Endodermal cell (in vitro differentiated cells): Measurements from ENCODE around the gene ARHGAP12. TPM values are rescaled to one million over a fixed set of nuclear protein-coding genes. Genes with fewer than 3 reads are reported as not detected.

Source experiments
- DNase-seq: peaks from one replicate; pipeline ENCODE4 v3.0.0-alpha.2; 2017
- H3K27ac ChIP-seq: 2 replicates; pipeline ENCODE4 v1.5.1; 2013; ENCODE audit warnings: mild to moderate bottlenecking, low read depth, low read length, moderate library complexity
- H3K27me3 ChIP-seq: 2 replicates; pipeline ENCODE4 v1.6.1; 2013; ENCODE audit warnings: mild to moderate bottlenecking, low read length, moderate library complexity; ENCODE audit not compliant: insufficient read depth, control insufficient read depth, poor library complexity, severe bottlenecking
- H3K36me3 ChIP-seq: 2 replicates; pipeline ENCODE4 v1.7.0; 2013; ENCODE audit warnings: mild to moderate bottlenecking, low read length, moderate library complexity; ENCODE audit not compliant: control insufficient read depth, insufficient read depth
- H3K4me1 ChIP-seq: one replicate; pipeline ENCODE4 v1.7.0; 2013; ENCODE audit warnings: low read length; ENCODE audit not compliant: control insufficient read depth, insufficient read depth
- H3K4me3 ChIP-seq: 2 replicates; pipeline ENCODE4 v1.5.1; 2013; ENCODE audit warnings: mild to moderate bottlenecking, low read length, moderate library complexity
- H3K9ac ChIP-seq: 2 replicates; pipeline ENCODE4 v1.6.1; 2013; ENCODE audit warnings: mild to moderate bottlenecking, low read length, moderate library complexity; ENCODE audit not compliant: poor library complexity, severe bottlenecking; ENCODE audit errors: extremely low read depth
- H3K9me3 ChIP-seq: 2 replicates; pipeline ENCODE4 v1.6.1; 2013; ENCODE audit warnings: mild to moderate bottlenecking, low read length, moderate library complexity; ENCODE audit not compliant: control insufficient read depth
- H3K27ac Mint-ChIP-seq: 2 replicates; pipeline ENCODE4 v1.8.0; 2020; ENCODE audit warnings: mixed read lengths
- H3K27me3 Mint-ChIP-seq: 2 replicates; pipeline ENCODE4 v1.8.0; 2021; ENCODE audit warnings: mild to moderate bottlenecking, mixed read lengths; ENCODE audit not compliant: insufficient read depth
- H3K36me3 Mint-ChIP-seq: 2 replicates; pipeline ENCODE4 v1.8.0; 2020; ENCODE audit warnings: low read depth, mixed read lengths
- H3K4me1 Mint-ChIP-seq: 2 replicates; pipeline ENCODE4 v1.8.0; 2020; ENCODE audit warnings: mixed read lengths
- H3K4me3 Mint-ChIP-seq: 2 replicates; pipeline ENCODE4 v1.8.0; 2020; ENCODE audit warnings: mild to moderate bottlenecking, moderate library complexity, mixed read lengths
- H3K9me3 Mint-ChIP-seq: 2 replicates; pipeline ENCODE4 v1.8.0; 2020; ENCODE audit warnings: mild to moderate bottlenecking, mixed read lengths
- WGBS, 2 experiments: methylation state at CpG; one replicate each; pipeline versions ENCODE4 v1.1.5 to v1.1.7; 2013; ENCODE audit warnings: missing lambda C conversion rate in 2 of 2, mixed read lengths in 1 of 2; ENCODE audit not compliant: insufficient coverage in 1 of 2, insufficient read length in 1 of 2; 5-methylcytosine and 5-hydroxymethylcytosine counted together
- total RNA-seq, 2 donors: library from RNA; stranded (reverse); fragmentation: NEBNext Ultra II Directional in 1 of 2; extraction: Animal tissue kit (Norgen Biotek cat#: 25700) in 1 of 2; gene quantifications; 2 replicates in 1 of 2; 3 replicates in 1 of 2; pipeline ENCODE4 v1.2.1, GENCODE V29; 2021
- TF ChIP-seq, protein P1 (sequence below): fragments of 200-600 bp; sonication (generic); conservative IDR thresholded peaks from 2 replicates; pipeline ENCODE4 v1.5.0; 2021; ENCODE audit warnings: antibody characterized with exemption, mild to moderate bottlenecking

ARHGAP12 gene
- total RNA-seq, 2 donors from 2014 or later, result 49.6 to 49.8 TPM

DNA sequence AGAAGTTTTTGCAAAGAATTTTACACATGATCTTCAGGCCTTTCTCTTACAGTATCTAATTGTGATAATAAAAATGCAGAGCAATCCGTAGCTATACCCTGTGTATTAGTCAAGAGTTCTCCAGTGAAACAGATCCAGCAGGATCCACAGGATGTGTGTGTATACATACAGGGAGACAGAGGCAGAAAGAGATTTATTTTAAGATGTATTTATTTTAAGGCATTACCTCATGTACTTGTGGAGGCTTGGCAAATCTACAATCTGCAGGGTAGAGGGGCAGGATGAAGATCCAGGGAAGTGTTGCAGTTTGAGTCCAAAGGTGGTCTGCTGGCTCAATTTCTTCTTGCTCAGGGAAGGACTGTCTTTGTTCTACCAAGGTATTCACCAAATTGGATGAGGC lies 41.7 kb downstream of the ARHGAP12 start:
- peaks cover 12% of the 10 kb centered on the region for H3K36me3 Mint-ChIP-seq
- Histone ChIP-seq H3K36me3 (peaks cover 7% of the 10 kb centered on the region), H3K4me1 (peaks cover 7% of the 10 kb centered on the region), H3K9ac (no peak overlapping the region), H3K27ac (no peak overlapping the region), H3K27me3 (no peaks in the 10 kb centered on the region), H3K9me3 (no peaks in the 10 kb centered on the region), H3K4me3 (no peak overlapping the region)
- H3K27me3 Mint-ChIP-seq, result no peaks in the 10 kb centered on the region
- no peak overlapping the region for H3K4me3 Mint-ChIP-seq
- TF ChIP-seq, protein P1, sequence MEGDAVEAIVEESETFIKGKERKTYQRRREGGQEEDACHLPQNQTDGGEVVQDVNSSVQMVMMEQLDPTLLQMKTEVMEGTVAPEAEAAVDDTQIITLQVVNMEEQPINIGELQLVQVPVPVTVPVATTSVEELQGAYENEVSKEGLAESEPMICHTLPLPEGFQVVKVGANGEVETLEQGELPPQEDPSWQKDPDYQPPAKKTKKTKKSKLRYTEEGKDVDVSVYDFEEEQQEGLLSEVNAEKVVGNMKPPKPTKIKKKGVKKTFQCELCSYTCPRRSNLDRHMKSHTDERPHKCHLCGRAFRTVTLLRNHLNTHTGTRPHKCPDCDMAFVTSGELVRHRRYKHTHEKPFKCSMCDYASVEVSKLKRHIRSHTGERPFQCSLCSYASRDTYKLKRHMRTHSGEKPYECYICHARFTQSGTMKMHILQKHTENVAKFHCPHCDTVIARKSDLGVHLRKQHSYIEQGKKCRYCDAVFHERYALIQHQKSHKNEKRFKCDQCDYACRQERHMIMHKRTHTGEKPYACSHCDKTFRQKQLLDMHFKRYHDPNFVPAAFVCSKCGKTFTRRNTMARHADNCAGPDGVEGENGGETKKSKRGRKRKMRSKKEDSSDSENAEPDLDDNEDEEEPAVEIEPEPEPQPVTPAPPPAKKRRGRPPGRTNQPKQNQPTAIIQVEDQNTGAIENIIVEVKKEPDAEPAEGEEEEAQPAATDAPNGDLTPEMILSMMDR, result no peak
- 96% methylated on average over 1 of the region's 1 CpG; no CpG with 5 or more reads in 1 of the 2 experiments for WGBS, 2 experiments
- peak overlapping the region; percentile 45 for H3K27ac Mint-ChIP-seq
- no peaks in the 10 kb centered on the region for H3K9me3 Mint-ChIP-seq
- DNase-seq, result no peak
- peaks cover 53% of the 10 kb centered on the region for H3K4me1 Mint-ChIP-seq

DNA sequence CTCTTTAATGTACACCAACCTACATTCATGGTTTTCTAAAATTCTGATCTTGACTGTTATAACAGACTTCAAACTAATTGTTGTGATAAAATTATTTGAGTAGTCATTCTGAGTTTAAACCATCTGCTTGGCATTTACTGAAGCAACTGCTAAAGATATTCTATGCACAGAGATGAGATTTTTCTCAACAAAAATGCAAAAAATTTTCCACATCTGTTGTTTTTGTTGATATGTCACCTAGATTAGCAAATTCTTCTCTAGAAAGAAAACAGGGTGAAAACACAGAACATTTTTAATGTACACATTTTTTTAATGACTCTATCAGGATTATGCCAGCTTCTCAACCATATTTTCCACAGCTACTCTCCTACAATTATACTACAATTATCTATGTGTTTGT lies 42.7 kb downstream of the ARHGAP12 start:
- no peaks in the 10 kb centered on the region for H3K27me3 ChIP-seq
- Mint-ChIP-seq H3K27me3 (no peaks in the 10 kb centered on the region), H3K4me1 (peaks cover 45% of the 10 kb centered on the region), H3K9me3 (no peaks in the 10 kb centered on the region), H3K4me3 (no peak overlapping the region), H3K27ac (no peak overlapping the region), H3K36me3 (peaks cover 15% of the 10 kb centered on the region)
- peaks cover 7% of the 10 kb centered on the region for H3K4me1 ChIP-seq
- peaks cover 11% of the 10 kb centered on the region for H3K36me3 ChIP-seq
- no peak for DNase-seq
- H3K9me3 ChIP-seq, result no peaks in the 10 kb centered on the region
- no peak overlapping the region for H3K27ac ChIP-seq
- H3K4me3 ChIP-seq, result peak overlapping the region; percentile 26
- H3K9ac ChIP-seq, result no peak overlapping the region
- TF ChIP-seq, protein P1, result no peak

DNA sequence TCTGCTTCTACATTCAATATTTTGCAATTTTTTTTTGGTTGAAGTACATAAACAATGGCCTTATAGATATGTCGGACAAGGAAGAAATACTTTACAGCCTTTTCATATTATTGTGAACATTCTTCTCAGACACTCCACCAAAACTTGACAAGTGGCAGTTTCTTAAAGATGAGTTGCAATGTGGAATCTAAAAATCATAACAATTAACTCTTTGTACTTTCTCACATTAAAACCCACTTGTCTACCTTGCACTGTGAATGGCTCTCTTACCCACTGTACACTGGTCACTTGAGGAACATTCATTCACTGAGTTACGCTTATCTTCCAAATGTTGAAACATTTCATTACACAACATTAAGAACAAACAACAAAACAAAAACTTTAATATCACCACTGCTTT lies 44.2 kb downstream of the ARHGAP12 start:
- Histone ChIP-seq H3K27ac (no peak overlapping the region), H3K27me3 (no peaks in the 10 kb centered on the region), H3K9ac (no peak overlapping the region), H3K36me3 (peaks cover 11% of the 10 kb centered on the region), H3K4me3 (no peak overlapping the region), H3K9me3 (no peaks in the 10 kb centered on the region), H3K4me1 (no peaks in the 10 kb centered on the region)
- Mint-ChIP-seq H3K4me1 (peaks cover 37% of the 10 kb centered on the region), H3K27ac (no peak overlapping the region), H3K27me3 (no peaks in the 10 kb centered on the region), H3K36me3 (peaks cover 23% of the 10 kb centered on the region), H3K4me3 (no peak overlapping the region), H3K9me3 (no peaks in the 10 kb centered on the region)
- DNase-seq, result no peak
- WGBS, 2 experiments, result 86 to 93% methylated on average over 1 to 2 of the region's 2 CpGs
- TF ChIP-seq, protein P1, result no peak
